Adrenal gland (tissue), 5 donors: ENCODE results near the gene RABGAP1L.

Source experiments
- CTCF ChIP-seq, 6 experiments: fragments of 450-650 bp in 4 of 6; fragments of 200-600 bp in 2 of 6; sonication (generic) in 1 of 6; IDR thresholded peaks; 1 replicate in 5 of 6; 2 replicates in 1 of 6; pipeline versions ENCODE4 v1.5.1 to v1.8.0; 2016 to 2021; ENCODE audit warnings: antibody characterized with exemption in 6 of 6, mild to moderate bottlenecking in 2 of 6, moderate library complexity in 1 of 6
- POLR2A ChIP-seq, 2 donors: fragments of 450-650 bp; IDR thresholded peaks; one replicate each; pipeline ENCODE4 v1.6.1; 2017; ENCODE audit warnings: antibody characterized with exemption in 2 of 2, mild to moderate bottlenecking in 2 of 2, moderate library complexity in 1 of 2
- donor health status: DM: no; HTN: no; CAD: no.

DNA sequence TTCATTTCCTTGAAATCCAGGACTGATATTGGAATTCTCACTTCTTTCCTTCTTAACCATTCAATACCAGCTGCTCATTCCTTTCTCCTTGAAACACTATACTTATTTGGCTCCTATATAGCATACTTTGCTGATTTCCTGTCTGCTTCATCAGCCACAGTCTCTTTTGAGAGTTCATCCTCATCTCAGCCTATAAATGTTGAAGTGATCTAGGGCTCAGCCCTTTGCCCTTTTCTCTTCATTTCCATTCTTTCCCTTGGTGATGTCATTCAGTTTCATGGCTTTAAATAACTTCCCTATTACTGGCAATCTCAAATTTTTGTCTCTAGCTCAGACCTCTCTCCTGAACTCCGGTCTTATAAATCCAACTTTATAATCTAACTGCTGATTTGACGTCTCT is 24.1 kb upstream of the RABGAP1L start:
- TF ChIP-seq CTCF (IDR thresholded peaks at IDR 0.05): no peak
- TF ChIP-seq POLR2A (IDR thresholded peaks at IDR 0.05): no peak
